ENCODE data around the gene COLEC12.

DNA sequence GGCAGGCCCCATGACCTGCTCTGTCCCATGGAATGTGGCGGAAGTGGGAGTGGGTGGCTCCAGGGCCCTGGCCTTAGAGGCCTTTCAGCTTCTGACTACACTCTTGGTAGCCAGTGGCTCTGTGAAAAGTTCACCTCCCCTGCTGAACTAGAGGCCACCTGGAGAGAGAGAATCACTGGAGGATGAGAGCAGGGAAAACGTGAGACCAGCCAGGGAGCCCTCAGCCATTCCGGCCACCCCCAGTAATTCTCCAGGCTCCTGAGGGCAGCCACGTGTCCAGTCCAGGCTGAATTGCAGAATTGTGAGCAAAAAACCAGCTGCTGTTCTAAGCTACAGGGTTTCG is 10.5 kb downstream of the COLEC12 start:
- TF ChIP-seq, protein P1, sequence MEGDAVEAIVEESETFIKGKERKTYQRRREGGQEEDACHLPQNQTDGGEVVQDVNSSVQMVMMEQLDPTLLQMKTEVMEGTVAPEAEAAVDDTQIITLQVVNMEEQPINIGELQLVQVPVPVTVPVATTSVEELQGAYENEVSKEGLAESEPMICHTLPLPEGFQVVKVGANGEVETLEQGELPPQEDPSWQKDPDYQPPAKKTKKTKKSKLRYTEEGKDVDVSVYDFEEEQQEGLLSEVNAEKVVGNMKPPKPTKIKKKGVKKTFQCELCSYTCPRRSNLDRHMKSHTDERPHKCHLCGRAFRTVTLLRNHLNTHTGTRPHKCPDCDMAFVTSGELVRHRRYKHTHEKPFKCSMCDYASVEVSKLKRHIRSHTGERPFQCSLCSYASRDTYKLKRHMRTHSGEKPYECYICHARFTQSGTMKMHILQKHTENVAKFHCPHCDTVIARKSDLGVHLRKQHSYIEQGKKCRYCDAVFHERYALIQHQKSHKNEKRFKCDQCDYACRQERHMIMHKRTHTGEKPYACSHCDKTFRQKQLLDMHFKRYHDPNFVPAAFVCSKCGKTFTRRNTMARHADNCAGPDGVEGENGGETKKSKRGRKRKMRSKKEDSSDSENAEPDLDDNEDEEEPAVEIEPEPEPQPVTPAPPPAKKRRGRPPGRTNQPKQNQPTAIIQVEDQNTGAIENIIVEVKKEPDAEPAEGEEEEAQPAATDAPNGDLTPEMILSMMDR (conservative IDR thresholded peaks at IDR 0.05), result no peak
- TF ChIP-seq EZH2 (IDR thresholded peaks at IDR 0.05; ENCODE audit: low read depth), result no peak
